Liver (tissue), 3 donors: ENCODE results near the gene NME4.

ENCODE experiments used
- GABPA ChIP-seq, 2 donors: IDR thresholded peaks in 1 of 2; conservative IDR thresholded peaks in 1 of 2; 2 replicates each; pipeline ENCODE4 v1.6.1; 2016; ENCODE audit warnings: antibody characterized with exemption in 2 of 2, mild to moderate bottlenecking in 1 of 2, moderate library complexity in 1 of 2
- HNF4G ChIP-seq: IDR thresholded peaks from 2 replicates; pipeline ENCODE4 v1.6.1; 2016; ENCODE audit warnings: antibody characterized with exemption
- RAD21 ChIP-seq, 2 donors: IDR thresholded peaks; 2 replicates each; pipeline ENCODE4 v1.6.1; 2016; ENCODE audit warnings: antibody characterized with exemption in 2 of 2, mild to moderate bottlenecking in 2 of 2
- TAF1 ChIP-seq: conservative IDR thresholded peaks from 2 replicates; pipeline ENCODE4 v1.6.1; 2016; ENCODE audit warnings: antibody characterized with exemption, mild to moderate bottlenecking
- TF ChIP-seq, protein P1 (sequence below): IDR thresholded peaks from 2 replicates; pipeline ENCODE4 v1.6.1; 2016; ENCODE audit warnings: antibody characterized with exemption
- TF ChIP-seq, protein P2 (sequence below): fragments of 150-350 bp; IDR thresholded peaks from 2 replicates; pipeline ENCODE4 v1.5.1; 2017; ENCODE audit warnings: improper control_type of control experiment, low read depth, low read length; ENCODE audit not compliant: missing input control
- TF ChIP-seq, protein P3 (sequence below): IDR thresholded peaks from 2 replicates; pipeline ENCODE4 v1.6.1; 2016; ENCODE audit warnings: antibody characterized with exemption, mild to moderate bottlenecking
- TF ChIP-seq, protein P4 (sequence below): IDR thresholded peaks from 2 replicates; pipeline ENCODE4 v1.6.1; 2016; ENCODE audit warnings: antibody characterized with exemption
- donor health status: healthy.
- donor health status: healthy.

DNA sequence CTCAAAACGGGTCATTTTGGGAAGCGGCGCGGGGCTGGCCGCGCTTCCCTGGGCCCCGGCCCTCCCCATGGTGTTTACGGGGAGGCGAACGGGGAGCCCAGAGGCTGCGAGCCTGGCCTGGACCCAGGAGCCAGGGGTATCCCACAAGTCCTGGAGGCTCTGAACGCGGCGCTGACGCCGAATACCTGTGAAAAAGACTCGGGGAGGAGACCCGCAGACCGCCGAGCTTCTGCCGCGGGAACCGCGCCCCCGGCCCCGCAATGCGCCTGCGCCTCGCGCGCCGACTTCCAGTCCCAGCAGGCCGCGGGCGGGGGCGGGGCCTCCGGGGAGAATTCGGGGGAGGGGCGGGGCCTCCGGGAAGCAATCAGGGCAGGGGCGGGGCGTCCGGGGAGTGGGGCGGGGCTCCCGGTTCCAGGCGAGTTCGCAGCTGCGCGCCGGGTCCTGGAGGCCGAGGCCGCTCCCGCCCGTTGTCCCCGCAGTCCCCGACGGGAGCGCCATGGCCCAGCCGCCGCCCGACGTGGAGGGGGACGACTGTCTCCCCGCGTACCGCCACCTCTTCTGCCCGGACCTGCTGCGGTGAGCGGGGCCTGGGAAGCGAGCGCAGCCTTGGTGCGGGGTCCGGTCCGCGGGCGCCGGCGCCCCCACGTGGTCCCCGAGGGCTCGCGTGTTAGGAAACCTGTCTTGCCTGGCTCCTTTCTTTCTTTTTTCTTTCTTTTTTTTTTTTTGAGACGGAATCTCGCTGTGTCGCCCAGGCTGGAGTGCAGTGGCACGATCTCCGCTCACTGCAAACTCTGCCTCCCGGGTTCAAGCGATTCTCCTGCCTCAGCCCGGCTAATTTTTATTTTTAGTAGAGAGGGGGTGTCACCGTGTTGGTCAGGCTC lies 4.7 kb downstream of the NME4 start, which contains the start of gene DECR2:
- TF ChIP-seq, protein P1, sequence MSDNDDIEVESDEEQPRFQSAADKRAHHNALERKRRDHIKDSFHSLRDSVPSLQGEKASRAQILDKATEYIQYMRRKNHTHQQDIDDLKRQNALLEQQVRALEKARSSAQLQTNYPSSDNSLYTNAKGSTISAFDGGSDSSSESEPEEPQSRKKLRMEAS: no peak
- TF ChIP-seq, protein P2, sequence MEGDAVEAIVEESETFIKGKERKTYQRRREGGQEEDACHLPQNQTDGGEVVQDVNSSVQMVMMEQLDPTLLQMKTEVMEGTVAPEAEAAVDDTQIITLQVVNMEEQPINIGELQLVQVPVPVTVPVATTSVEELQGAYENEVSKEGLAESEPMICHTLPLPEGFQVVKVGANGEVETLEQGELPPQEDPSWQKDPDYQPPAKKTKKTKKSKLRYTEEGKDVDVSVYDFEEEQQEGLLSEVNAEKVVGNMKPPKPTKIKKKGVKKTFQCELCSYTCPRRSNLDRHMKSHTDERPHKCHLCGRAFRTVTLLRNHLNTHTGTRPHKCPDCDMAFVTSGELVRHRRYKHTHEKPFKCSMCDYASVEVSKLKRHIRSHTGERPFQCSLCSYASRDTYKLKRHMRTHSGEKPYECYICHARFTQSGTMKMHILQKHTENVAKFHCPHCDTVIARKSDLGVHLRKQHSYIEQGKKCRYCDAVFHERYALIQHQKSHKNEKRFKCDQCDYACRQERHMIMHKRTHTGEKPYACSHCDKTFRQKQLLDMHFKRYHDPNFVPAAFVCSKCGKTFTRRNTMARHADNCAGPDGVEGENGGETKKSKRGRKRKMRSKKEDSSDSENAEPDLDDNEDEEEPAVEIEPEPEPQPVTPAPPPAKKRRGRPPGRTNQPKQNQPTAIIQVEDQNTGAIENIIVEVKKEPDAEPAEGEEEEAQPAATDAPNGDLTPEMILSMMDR: no peak
- TF ChIP-seq, protein P3, sequence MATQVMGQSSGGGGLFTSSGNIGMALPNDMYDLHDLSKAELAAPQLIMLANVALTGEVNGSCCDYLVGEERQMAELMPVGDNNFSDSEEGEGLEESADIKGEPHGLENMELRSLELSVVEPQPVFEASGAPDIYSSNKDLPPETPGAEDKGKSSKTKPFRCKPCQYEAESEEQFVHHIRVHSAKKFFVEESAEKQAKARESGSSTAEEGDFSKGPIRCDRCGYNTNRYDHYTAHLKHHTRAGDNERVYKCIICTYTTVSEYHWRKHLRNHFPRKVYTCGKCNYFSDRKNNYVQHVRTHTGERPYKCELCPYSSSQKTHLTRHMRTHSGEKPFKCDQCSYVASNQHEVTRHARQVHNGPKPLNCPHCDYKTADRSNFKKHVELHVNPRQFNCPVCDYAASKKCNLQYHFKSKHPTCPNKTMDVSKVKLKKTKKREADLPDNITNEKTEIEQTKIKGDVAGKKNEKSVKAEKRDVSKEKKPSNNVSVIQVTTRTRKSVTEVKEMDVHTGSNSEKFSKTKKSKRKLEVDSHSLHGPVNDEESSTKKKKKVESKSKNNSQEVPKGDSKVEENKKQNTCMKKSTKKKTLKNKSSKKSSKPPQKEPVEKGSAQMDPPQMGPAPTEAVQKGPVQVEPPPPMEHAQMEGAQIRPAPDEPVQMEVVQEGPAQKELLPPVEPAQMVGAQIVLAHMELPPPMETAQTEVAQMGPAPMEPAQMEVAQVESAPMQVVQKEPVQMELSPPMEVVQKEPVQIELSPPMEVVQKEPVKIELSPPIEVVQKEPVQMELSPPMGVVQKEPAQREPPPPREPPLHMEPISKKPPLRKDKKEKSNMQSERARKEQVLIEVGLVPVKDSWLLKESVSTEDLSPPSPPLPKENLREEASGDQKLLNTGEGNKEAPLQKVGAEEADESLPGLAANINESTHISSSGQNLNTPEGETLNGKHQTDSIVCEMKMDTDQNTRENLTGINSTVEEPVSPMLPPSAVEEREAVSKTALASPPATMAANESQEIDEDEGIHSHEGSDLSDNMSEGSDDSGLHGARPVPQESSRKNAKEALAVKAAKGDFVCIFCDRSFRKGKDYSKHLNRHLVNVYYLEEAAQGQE: no peak
- TF ChIP-seq RAD21 (IDR thresholded peaks at IDR 0.05) (no peak), GABPA (IDR thresholded peaks at IDR 0.05 in 1 of 2, conservative IDR thresholded peaks at IDR 0.05 in 1 of 2) (peak in 1 of 2 donors; percentile 27), TAF1 (peak; percentile 47), HNF4G (no peak)
- TF ChIP-seq, protein P4, sequence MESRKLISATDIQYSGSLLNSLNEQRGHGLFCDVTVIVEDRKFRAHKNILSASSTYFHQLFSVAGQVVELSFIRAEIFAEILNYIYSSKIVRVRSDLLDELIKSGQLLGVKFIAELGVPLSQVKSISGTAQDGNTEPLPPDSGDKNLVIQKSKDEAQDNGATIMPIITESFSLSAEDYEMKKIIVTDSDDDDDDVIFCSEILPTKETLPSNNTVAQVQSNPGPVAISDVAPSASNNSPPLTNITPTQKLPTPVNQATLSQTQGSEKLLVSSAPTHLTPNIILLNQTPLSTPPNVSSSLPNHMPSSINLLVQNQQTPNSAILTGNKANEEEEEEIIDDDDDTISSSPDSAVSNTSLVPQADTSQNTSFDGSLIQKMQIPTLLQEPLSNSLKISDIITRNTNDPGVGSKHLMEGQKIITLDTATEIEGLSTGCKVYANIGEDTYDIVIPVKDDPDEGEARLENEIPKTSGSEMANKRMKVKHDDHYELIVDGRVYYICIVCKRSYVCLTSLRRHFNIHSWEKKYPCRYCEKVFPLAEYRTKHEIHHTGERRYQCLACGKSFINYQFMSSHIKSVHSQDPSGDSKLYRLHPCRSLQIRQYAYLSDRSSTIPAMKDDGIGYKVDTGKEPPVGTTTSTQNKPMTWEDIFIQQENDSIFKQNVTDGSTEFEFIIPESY: no peak
